HG03457 (cell line): ENCODE measurements around the gene BARX1.

Experiments
- ATAC-seq: cut with Tn5 transposase; IDR thresholded peaks from one replicate; pipeline ENCODE4 v1.9.1; 2021; ENCODE audit warnings: moderate number of reproducible peaks; ENCODE audit not compliant: unreplicated experiment

The BARX1 gene

GRCh38 chr9:93929231-93929630 lies 25.9 kb downstream of the BARX1 start:
- ATAC-seq: no peak

- ATAC-seq: no peak
Measured at GRCh38 chr9:93922535-93922934, 32.6 kb downstream of the BARX1 start.

GRCh38 chr9:93920131-93920800 lies 34.9 kb downstream of the BARX1 start:
- ATAC-seq: no peak

- no peak for ATAC-seq
Measured at GRCh38 chr9:93918061-93918460, 37.1 kb downstream of the BARX1 start.

- ATAC-seq: no peak
Measured at GRCh38 chr9:93917121-93917853, 37.9 kb downstream of the BARX1 start.

- no peak for ATAC-seq
Measured at GRCh38 chr9:93916358-93916757, 38.8 kb downstream of the BARX1 start.

- no peak for ATAC-seq
Measured at GRCh38 chr9:93911801-93912554, 43.2 kb downstream of the BARX1 start.

- ATAC-seq: no peak
Measured at GRCh38 chr9:93911136-93911745, 43.9 kb downstream of the BARX1 start.

GRCh38 chr9:93910598-93910997 lies 44.6 kb downstream of the BARX1 start:
- ATAC-seq: no peak

- ATAC-seq: no peak
Measured at GRCh38 chr9:93910196-93910595, 45.0 kb downstream of the BARX1 start.

- ATAC-seq: no peak
Measured at GRCh38 chr9:93909242-93909616, 45.9 kb downstream of the BARX1 start.

- no peak for ATAC-seq
Measured at GRCh38 chr9:93908591-93909241, 46.4 kb downstream of the BARX1 start.

GRCh38 chr9:93907551-93908199 lies 47.5 kb downstream of the BARX1 start:
- ATAC-seq: no peak

- ATAC-seq: no peak
Measured at GRCh38 chr9:93906195-93906880, 48.8 kb downstream of the BARX1 start.

- ATAC-seq: no peak
Measured at GRCh38 chr9:93905473-93906133, 49.6 kb downstream of the BARX1 start.

GRCh38 chr9:93904649-93905472 lies 50.3 kb downstream of the BARX1 start:
- ATAC-seq: no peak

GRCh38 chr9:93903886-93904648 lies 51.1 kb downstream of the BARX1 start:
- ATAC-seq: no peak
